H54 (cell line): ENCODE results near the gene ZSCAN20.

Source experiments
- DNase-seq: peaks from one replicate; pipeline ENCODE4 v3.0.0; 2011; ENCODE audit warnings: low spot score, mixed read lengths; ENCODE audit not compliant: insufficient read length
- FAIRE-seq: peaks from 3 replicates; lab custom pipeline; 2011; peaks lifted over from hg19 to GRCh38; lab: Jason Lieb, UNC
- POLR2A ChIP-seq: IDR thresholded peaks from 2 replicates; pipeline ENCODE4 v1.6.1; 2011; ENCODE audit warnings: low read depth, mild to moderate bottlenecking, low read length

ZSCAN20 gene

DNA sequence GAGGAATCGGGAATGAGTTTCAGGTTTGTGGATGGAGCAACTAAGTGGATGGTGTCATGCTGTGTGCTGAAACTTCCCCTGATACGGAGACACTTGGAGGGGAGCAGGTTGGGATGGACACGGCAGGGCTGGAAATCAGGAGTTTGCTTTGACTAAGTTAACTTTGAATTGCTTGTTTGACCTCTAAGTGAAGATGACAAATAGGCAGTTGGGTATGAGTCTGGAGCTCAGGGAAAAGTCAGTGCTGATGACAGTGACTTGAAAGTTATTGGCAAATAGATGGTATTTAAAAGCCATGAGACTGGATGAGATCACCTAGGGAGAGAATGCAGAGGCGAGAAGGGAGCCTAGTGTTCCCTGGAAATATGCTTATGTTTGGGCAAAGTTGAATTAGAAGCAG, 12.8 kb upstream of the ZSCAN20 start:
- FAIRE-seq (no peak), DNase-seq (no peak)
- no peak for TF ChIP-seq POLR2A

DNA sequence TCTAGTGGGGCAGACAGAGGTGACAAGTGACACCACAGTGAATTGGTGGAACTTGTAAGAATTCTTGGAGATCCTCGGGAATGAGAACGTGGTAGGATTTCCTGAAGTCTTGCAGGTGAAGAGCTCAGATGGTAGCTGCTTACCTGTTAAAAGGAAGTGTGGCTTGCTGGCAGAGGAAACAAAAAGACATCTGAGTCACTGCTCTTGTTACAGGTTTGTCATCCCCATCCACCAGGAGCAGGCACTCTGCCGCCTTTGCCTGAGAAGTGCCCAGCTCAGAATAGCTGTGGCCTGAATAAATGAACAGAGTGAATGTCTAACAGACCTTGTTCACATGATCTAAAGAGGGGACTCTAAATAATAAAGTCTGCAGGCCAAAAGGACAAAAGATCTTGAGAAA, 12.3 kb upstream of the ZSCAN20 start:
- DNase-seq: no peak
- FAIRE-seq: no peak
- no peak for TF ChIP-seq POLR2A

DNA sequence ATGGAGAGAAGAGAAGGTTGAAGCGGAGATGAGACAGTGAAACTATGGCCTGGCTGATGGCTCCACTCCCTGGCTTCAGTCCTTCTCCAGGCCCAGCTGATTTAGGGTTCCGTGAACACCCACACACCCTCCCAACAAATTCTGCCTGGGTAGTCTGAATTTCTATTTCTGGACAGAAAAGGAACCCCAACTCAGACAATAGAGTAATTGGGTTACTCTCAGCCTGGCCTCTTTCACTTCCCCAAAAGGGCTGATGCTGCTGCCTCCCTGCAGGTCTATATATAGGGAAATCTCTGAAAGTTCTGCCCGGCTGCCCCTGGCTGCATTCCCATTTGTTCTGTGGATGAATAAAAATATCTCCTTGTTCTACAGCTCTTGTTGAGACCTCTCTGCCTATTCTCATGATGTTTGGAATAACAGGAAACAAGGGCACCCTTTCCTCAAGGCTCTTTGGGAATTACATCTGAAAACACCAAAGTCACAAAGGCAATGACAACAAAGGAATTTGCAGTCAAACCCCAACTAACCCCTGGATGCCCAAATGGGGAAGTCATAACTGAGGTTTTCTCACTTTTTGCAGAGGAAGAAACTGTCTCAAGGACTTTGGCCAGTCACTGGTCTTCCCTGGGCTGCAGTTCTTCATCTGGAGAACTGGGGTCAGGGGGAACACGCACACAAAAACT, 11.4 kb upstream of the ZSCAN20 start:
- TF ChIP-seq POLR2A: no peak
- DNase-seq (no peak), FAIRE-seq (no peak)

DNA sequence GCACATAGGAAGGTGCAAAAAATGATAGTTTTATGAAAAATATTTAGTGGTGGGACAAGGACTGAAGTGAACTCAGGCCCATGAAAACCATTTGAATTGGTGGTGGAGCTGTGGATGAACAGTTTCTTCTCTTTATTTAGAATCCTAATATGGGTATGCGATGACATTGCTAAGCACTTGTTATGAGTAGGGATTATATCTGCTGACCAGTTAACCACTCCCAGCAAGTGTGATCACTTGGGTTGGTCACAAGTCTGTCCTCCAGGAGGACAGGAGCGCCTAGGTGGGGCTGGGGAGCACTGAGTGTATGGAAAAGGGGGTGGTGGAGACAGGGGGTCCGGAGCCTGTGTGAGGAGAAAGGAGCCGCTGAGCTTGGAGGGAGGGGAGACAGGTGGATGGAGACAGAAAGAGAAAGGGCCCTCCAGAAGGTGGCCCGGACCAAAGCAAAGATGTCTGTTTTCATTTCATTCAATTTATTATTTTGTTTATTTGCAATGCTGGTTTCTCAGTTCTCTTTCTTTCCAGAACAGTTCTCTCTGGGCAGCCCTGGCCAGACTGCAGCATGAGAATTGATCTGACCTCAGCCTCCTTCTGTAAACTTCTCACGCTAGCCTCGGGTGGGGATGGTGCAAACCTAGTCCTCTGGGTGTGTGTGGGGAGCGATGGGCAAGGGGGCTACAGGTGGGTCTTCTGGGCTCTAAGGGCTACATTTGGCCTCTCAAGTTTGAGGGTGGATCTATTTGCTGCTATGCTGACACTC, 9.9 kb upstream of the ZSCAN20 start:
- TF ChIP-seq POLR2A: no peak
- DNase-seq (no peak), FAIRE-seq (no peak)

DNA sequence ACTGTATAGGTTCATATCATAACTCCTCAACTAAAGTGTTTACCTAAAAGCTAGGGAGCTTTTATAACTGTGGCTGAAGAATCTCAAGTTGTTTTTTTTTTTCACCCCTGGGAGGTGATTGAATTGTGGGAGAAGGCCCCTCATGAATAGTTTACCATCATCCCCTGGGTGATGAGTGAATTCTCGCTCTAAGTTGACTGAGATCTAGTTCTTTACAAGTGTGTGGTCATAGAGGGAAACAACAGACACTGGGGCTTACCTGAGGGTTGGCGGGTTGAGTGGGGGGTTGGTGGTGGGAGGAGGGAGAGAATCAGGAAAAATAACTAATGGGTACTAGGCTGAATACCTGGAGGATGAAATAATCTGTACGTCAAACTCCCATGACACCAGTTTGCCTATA, 7.9 kb upstream of the ZSCAN20 start:
- no peak for DNase-seq
- no peak for TF ChIP-seq POLR2A
- no peak for FAIRE-seq

DNA sequence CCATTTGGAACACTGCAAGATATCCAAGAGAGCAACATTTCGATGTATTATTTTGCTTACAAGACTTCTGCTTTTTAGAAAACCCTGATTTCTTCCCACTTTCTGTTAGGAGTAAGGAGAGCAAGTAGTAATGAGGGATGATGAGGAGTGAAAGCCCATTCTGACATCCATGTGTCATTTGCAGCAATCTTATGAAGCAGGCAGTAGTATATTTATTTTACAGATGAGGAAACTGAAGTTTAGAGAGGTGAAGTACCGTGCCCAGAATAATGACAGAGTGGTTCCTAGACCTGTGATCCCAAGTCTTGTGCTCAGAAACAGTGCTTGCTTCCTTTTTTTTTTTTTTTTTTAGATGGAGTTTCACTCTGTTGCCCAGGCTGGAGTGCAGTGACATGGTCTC, 7.1 kb upstream of the ZSCAN20 start:
- FAIRE-seq (no peak), DNase-seq (no peak)
- no peak for TF ChIP-seq POLR2A

DNA sequence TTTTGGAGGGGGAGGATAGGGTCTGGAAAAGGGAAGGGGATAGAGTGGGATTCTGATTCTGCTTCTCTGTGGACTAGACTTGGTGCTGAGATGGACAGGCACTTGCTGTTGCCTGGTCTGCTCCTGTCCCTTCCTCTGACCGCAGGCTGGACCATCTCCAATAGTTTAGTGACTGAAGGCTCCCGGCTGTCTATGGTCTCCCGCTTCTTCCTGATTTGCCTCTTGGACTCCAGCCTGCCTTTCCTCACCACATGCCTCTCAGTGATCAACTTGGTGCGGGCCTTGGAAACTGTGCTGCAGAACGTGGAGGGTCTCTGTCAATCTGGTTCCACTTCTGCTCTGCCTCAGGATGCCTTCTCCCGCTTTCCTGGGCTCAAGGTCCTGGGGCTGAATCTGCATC, 6.3 kb upstream of the ZSCAN20 start:
- DNase-seq (no peak), FAIRE-seq (no peak)
- TF ChIP-seq POLR2A: no peak

DNA sequence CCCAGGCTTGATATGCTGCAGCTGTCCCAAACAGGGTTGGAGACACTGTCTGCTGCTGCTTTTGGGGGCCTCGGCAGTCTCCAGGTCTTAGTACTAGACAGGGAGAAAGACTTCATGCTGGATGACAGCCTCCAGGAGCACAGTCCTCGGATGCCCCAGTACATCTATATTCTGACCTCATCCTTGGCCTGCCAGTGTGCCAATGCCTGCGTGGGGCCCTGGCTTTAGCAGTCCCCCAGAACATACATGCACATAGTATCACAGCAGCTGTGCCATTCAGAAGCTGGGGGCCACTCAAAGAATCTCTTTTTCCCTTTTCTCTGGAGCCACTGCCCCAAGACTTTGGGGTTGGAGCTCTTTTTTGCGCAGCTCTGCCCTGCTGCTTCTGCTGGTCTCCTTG, 4.4 kb upstream of the ZSCAN20 start:
- FAIRE-seq (no peak), DNase-seq (no peak)
- no peak for TF ChIP-seq POLR2A

DNA sequence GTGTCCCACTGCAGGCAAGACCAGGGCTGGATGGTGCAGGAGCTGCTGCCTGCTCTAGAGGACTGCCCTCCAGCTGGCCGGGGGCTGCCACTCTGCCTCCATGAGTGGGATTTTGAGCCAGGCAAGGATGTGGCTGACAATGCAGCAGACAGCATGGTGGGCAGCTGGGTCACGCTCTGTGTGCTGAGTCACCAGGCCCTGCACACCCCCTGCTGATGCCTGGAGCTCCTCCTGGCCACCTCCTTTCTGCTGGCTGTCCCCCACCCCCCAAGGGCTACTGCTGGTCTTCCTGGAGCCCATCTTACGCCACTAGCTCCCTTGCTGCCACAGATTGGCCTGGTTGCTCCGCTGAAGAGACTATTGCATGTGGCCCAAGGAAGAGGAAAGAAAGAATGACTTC, 3.9 kb upstream of the ZSCAN20 start:
- DNase-seq (no peak), FAIRE-seq (no peak)
- no peak for TF ChIP-seq POLR2A

DNA sequence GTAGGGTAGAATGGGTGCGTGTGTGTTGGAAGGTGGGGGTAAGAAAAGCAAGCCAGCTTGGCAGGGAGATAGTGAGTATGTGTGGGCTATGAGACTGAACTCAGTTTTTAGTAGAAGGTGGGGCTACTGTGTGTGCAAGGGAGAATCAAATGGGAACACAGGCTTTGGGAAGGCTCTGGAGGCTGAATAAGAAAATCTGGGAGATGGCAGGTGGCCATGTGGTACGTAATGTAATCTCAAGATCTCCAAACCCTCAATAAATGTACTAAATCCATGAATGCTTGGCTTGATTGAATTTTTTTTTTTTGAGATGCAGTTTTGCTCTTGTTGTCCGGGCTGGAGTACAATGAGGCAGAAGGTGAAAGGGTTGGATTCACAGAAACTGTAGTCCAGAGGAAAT, 3.5 kb upstream of the ZSCAN20 start:
- no peak for FAIRE-seq
- TF ChIP-seq POLR2A: no peak
- DNase-seq: no peak

DNA sequence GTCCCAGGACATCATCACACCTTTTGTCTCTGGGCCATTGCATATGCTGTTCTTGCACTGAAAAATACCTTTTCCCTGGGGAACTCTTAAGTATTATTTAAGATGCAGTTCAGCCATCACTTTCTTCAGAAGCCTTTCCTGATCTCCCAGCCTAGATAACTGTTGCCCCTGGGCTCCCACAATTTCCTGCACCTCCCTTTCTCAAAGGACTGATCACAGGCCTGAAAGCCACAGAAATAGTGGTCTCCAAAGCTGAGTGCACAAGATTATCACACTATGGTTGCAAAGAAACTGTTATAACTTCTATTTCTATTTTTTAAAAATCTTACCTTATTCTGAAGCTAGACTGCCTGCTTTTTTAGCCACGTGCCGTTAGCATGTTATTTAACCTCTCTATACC, 2.8 kb upstream of the ZSCAN20 start:
- FAIRE-seq (no peak), DNase-seq (no peak)
- TF ChIP-seq POLR2A: no peak

DNA sequence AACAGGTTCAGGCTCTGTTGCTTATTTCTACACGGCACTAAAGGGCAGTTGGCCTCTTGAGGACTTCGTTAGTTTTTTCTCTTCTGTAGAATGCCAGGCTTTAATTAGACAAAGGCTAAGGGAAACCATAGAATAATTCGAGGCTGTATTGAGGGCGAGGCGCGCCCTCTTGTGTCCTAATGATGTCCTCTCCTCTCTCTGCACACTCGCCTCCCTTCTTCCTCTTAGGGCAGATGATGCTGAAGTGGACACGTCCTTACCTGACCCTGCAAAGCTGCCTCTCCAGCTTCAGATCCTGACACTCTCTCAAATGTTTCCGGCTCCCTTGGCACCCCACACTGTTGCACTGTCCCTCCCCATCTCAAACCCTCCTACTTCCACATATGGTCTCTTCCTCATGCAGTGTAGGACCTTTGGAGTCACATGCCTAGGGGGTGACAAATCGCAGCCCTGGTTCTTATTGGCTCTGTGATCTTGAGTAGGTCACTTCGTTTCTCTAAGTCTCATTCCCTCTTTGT, 1.9 kb upstream of the ZSCAN20 start:
- FAIRE-seq (no peak), DNase-seq (peak; percentile 61)
- no peak for TF ChIP-seq POLR2A

DNA sequence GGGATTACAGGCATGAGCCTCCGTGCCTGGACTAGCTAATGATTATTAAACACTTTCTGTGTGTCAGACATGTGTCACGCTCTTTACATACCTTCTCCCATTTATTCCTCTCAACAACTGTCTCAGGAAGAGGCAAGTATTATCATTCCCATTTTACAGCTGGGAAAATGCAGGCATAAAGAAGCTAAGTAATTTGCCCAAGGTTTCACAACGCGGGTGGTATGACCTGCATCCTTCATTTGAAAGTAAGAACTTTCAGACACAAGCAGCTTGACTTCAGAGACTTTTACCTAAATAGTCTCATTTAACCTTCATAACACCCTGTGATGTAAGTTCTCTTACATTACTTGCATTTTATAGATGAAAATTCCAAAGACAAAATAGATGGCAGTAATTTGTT, 1.0 kb upstream of the ZSCAN20 start:
- no peak for DNase-seq
- TF ChIP-seq POLR2A: no peak
- FAIRE-seq: no peak

DNA sequence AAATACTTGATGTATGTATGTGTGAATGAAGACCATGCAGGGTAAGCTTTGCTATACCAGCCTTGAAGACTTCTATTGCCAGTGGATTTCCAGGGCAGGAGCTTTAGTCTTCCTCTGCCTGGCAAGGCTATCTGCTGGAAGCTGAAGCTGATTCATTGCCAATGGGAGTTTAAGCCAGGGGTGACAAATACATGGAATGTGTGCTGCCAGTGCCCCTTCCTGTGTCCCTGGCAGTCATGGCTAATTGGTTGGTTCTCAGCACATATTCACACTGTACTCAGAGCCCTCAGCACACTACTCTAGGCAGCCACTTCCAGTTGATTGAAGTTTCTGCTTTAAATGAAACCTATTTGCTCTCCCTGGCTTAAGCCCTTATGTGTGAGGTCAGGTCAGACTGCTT, 1.5 kb downstream of the ZSCAN20 start:
- no peak for FAIRE-seq
- no peak for DNase-seq
- TF ChIP-seq POLR2A: no peak

DNA sequence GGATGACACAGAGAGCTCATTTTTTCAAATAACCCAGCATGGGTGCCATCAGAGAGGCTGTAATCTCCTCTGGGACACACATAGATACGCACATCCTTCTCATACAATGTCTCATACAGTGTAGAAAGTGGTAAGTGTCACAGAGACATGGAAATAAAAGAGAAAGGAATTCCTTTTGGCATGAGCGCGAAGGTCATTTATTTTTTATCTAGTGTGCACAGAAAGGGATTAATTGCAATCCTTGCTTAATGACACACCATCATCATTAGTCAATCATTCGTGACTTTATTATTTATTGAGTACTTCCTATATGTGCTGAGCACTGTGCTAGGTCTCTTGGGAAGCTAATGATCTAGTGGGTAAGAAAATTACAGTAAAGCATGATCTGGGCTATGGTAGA, 5.0 kb downstream of the ZSCAN20 start:
- DNase-seq (no peak), FAIRE-seq (no peak)
- no peak for TF ChIP-seq POLR2A
